ENCODE results near the gene MICAL1.

DNA sequence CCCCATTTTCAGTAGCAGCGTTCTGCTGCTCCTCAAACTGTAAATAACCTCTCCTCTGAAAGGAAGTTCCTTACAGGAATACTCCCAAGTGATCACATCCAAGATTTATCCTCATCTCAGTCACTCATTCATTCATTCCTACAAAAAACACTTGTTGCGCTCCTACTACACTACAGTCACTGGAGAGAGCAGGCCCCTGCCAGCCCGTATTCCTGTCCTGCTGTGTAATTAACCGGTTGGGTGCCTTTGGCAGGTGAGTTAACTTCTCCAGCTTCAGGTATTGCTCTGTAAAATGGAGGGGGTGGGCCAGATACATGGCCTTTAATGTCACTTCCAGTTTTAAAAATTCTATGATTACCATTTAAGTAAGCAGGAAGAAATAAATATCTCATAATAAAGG lies 42.5 kb upstream of the MICAL1 start:
- TF ChIP-seq EZH2 (IDR thresholded peaks at IDR 0.05; ENCODE audit: borderline replicate concordance), result no peak
- TF ChIP-seq, protein P1, sequence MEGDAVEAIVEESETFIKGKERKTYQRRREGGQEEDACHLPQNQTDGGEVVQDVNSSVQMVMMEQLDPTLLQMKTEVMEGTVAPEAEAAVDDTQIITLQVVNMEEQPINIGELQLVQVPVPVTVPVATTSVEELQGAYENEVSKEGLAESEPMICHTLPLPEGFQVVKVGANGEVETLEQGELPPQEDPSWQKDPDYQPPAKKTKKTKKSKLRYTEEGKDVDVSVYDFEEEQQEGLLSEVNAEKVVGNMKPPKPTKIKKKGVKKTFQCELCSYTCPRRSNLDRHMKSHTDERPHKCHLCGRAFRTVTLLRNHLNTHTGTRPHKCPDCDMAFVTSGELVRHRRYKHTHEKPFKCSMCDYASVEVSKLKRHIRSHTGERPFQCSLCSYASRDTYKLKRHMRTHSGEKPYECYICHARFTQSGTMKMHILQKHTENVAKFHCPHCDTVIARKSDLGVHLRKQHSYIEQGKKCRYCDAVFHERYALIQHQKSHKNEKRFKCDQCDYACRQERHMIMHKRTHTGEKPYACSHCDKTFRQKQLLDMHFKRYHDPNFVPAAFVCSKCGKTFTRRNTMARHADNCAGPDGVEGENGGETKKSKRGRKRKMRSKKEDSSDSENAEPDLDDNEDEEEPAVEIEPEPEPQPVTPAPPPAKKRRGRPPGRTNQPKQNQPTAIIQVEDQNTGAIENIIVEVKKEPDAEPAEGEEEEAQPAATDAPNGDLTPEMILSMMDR (IDR thresholded peaks at IDR 0.05; ENCODE audit: poor library complexity), result no peak
